ENCODE measurements around the gene PHLDA3. TPM values are rescaled to one million over a fixed set of nuclear protein-coding genes. Genes with fewer than 3 reads are reported as not detected.
"Not testable (repeated sequence)": the region's sequence is repeated elsewhere in the genome, so short reads cannot be mapped to it uniquely, and the experiment has no call there.

Gene PHLDA3
- total RNA-seq, 3 donors from 2014 or later (not counting 1 experiment from before 2014, with no cell fraction given), result 0.63 to 1.7 (median 1.1) TPM

DNA sequence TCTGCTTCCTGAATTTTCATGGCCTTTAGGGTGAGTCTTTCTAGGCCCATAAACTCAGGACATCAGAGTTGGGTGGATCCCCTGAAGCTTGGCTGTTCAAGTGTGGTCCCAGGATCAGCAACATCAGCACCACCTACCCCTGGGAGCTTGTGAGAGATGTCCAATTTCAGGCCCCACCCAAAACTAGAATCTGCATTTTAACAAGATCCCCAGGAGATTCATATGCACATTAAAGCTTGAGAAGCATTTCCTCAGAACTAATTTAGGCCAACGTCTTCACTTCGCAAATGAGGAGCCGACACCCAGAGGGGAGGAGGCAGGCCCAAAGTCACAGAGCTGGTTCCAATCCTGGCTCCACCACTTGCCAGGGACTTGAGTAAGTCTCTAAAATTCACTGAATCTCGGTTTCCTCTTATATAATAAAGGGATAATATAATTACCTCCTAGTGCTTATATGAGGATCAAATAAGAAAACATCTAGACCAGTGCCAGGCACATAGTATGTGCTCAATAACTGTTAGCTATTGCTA, 10.3 kb upstream of the PHLDA3 start:
- intact Hi-C loops (cut with micrococcal nuclease), result no loop called here
- H3K4me1 Mint-ChIP-seq, result peaks cover 12 to 28% of the 10 kb centered on the region in 2 donors
- ATAC-seq (no peak), DNase-seq (no peak)
- peaks cover 19% of the 10 kb centered on the region for H3K4me1 ChIP-seq (ENCODE audit: control insufficient read depth, insufficient read depth, low read length)
- 95% methylated on average over 3 of the region's 4 CpGs for WGBS (ENCODE audit: insufficient coverage)
- H3K27me3 Mint-ChIP-seq (ENCODE audit: low read depth in 2 of 2), result peaks cover 15 to 23% of the 10 kb centered on the region in 2 donors
- no peaks in the 10 kb centered on the region for H3K36me3 Mint-ChIP-seq
- H3K27ac ChIP-seq (ENCODE audit: low read length), result no peak overlapping the region
- no peaks in the 10 kb centered on the region for H3K9me3 ChIP-seq (ENCODE audit: control insufficient read depth, insufficient read depth, low read length)
- H3K9me3 Mint-ChIP-seq, result no peaks in the 10 kb centered on the region
- H3K36me3 ChIP-seq (ENCODE audit: control insufficient read depth, insufficient read depth, low read length), result peaks cover 4% of the 10 kb centered on the region
- H3K27me3 ChIP-seq (ENCODE audit: control insufficient read depth, insufficient read depth, low read length), result peaks cover 9% of the 10 kb centered on the region
- no peak overlapping the region for H3K4me3 ChIP-seq (ENCODE audit: low read length)
- no peak overlapping the region for H3K27ac Mint-ChIP-seq
- TF ChIP-seq, protein P1, sequence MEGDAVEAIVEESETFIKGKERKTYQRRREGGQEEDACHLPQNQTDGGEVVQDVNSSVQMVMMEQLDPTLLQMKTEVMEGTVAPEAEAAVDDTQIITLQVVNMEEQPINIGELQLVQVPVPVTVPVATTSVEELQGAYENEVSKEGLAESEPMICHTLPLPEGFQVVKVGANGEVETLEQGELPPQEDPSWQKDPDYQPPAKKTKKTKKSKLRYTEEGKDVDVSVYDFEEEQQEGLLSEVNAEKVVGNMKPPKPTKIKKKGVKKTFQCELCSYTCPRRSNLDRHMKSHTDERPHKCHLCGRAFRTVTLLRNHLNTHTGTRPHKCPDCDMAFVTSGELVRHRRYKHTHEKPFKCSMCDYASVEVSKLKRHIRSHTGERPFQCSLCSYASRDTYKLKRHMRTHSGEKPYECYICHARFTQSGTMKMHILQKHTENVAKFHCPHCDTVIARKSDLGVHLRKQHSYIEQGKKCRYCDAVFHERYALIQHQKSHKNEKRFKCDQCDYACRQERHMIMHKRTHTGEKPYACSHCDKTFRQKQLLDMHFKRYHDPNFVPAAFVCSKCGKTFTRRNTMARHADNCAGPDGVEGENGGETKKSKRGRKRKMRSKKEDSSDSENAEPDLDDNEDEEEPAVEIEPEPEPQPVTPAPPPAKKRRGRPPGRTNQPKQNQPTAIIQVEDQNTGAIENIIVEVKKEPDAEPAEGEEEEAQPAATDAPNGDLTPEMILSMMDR (IDR thresholded peaks at IDR 0.05), result no peak
- no peak overlapping the region for H3K4me3 Mint-ChIP-seq

DNA sequence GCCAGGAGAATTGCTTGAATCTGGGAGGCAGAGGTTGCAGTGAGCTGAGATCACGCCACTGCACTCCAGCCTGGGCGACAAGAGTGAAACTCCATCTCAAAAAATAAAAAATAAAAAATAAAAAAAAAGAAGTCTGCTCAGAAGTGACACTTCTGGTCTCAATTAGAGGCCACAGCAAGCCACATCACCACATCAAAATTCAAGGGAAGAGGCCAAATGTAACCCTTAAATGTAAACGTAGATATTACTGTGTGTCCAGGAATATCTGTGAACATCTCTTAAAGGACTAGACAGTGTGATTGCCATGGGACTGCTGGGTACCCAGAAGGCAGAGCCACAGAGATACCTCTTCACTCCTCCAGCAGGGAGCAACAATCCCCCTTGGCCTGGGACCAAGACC, 9.7 kb upstream of the PHLDA3 start:
- H3K4me1 ChIP-seq (ENCODE audit: control insufficient read depth, insufficient read depth, low read length), result peaks cover 19% of the 10 kb centered on the region
- H3K27ac Mint-ChIP-seq; H3K27ac ChIP-seq (ENCODE audit: low read length); intact Hi-C loops (cut with micrococcal nuclease); H3K4me3 Mint-ChIP-seq; H3K36me3 ChIP-seq (ENCODE audit: control insufficient read depth, insufficient read depth, low read length); H3K36me3 Mint-ChIP-seq; ATAC-seq; H3K4me3 ChIP-seq (ENCODE audit: low read length); H3K9me3 Mint-ChIP-seq; H3K27me3 ChIP-seq (ENCODE audit: control insufficient read depth, insufficient read depth, low read length); H3K9me3 ChIP-seq (ENCODE audit: control insufficient read depth, insufficient read depth, low read length); DNase-seq: not testable (repeated sequence)
- peaks cover 16 to 29% of the 10 kb centered on the region in 2 donors for H3K27me3 Mint-ChIP-seq (ENCODE audit: low read depth in 2 of 2)
- 86% methylated on average over 3 of the region's 3 CpGs for WGBS (ENCODE audit: insufficient coverage)
- H3K4me1 Mint-ChIP-seq, result peaks cover 12 to 28% of the 10 kb centered on the region in 2 donors

DNA sequence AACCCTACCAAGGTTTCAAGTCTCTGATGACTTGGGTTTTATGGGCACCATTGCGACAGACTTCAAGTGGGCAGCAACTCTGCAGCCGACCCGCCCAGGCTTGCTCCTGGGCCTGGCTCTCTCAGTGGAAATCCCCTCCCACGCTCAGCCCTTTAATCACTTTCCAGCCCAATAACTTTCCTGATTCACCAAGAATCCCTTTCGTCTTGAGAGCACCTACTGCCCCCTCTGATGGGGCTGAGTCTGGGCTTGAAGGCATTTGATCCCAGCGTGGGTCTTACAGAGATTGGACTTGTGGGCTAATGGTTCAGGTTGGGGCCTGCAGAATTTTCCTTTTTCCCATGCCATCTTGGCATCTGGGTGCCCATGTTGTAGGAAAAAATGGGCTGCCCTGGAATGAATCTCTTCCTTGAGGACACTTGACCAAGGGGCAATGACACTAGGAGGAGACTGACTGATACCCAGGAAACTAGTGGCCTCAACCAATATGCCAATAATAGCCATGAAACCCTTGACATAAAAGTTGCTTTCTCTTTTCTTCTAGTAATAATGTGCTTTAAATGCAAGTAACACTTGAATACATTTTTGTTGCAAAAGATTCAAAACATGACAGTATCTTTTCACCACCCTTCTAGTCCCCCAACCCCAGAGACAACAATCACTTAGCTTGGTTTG, 7.8 kb upstream of the PHLDA3 start:
- Mint-ChIP-seq H3K9me3 (no peaks in the 10 kb centered on the region), H3K27ac (no peak overlapping the region), H3K4me1 (peaks cover 9 to 20% of the 10 kb centered on the region in 2 donors), H3K4me3 (no peak overlapping the region), H3K36me3 (no peaks in the 10 kb centered on the region), H3K27me3 (ENCODE audit: low read depth in 2 of 2) (peaks cover 22 to 41% of the 10 kb centered on the region in 2 donors)
- ATAC-seq, result no peak
- Histone ChIP-seq H3K4me1 (ENCODE audit: control insufficient read depth, insufficient read depth, low read length) (peaks cover 14% of the 10 kb centered on the region), H3K27ac (ENCODE audit: low read length) (no peak overlapping the region), H3K36me3 (ENCODE audit: control insufficient read depth, insufficient read depth, low read length) (no peaks in the 10 kb centered on the region), H3K4me3 (ENCODE audit: low read length) (no peak overlapping the region), H3K27me3 (ENCODE audit: control insufficient read depth, insufficient read depth, low read length) (peaks cover 9% of the 10 kb centered on the region), H3K9me3 (ENCODE audit: control insufficient read depth, insufficient read depth, low read length) (no peaks in the 10 kb centered on the region)
- DNase-seq, result no peak
- intact Hi-C loops (cut with micrococcal nuclease), result no loop called here
- TF ChIP-seq, protein P1 (IDR thresholded peaks at IDR 0.05), result no peak
- 87% methylated on average over 6 of the region's 6 CpGs for WGBS (ENCODE audit: insufficient coverage)

DNA sequence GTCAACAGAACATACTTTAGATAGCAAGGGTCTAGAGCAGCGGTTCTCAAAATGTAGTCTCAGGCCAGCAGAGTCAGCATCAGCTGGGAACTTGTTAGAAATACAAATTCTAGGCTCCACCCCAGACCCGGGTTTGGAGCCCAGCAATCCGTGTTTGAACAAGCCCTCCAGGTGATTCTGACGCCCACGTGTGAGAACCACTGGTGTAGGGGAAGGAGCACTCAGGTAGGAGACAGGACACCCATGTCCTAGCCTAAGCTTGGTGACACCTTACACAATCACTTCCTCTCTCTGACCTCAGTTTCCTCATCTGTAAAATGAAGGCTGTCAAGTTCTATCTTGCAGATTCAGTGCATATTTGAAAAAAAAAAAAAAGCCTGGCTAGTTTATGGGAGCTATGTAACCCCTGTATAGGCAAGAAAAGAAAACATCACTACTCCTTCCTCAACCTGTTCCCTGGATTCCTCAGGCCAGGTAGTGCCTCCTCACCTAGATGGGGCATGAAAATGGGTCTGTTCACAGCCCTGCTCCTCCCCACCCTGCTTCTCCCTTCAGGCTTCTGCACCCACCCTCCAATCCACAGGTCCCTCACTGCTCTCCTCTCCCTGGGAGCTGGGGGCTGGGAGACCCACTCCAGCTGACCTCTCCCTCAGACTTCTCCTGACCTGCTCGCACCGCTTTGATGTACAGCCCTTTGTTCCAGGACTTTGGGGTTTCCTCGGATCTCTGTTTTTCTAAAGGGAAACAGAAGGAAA, 7.1 kb upstream of the PHLDA3 start:
- no peak overlapping the region for H3K27ac Mint-ChIP-seq
- H3K27ac ChIP-seq (ENCODE audit: low read length), result no peak overlapping the region
- WGBS (ENCODE audit: insufficient coverage), result 80% methylated on average over 7 of the region's 8 CpGs
- no peak overlapping the region for H3K4me3 Mint-ChIP-seq
- H3K27me3 ChIP-seq (ENCODE audit: control insufficient read depth, insufficient read depth, low read length), result peaks cover 4% of the 10 kb centered on the region
- TF ChIP-seq, protein P1 (IDR thresholded peaks at IDR 0.05), result no peak
- H3K36me3 ChIP-seq (ENCODE audit: control insufficient read depth, insufficient read depth, low read length), result no peaks in the 10 kb centered on the region
- H3K27me3 Mint-ChIP-seq (ENCODE audit: low read depth in 2 of 2), result peaks cover 27 to 44% of the 10 kb centered on the region in 2 donors
- peaks cover 7% of the 10 kb centered on the region for H3K4me1 ChIP-seq (ENCODE audit: control insufficient read depth, insufficient read depth, low read length)
- no peak for ATAC-seq
- H3K9me3 Mint-ChIP-seq, result no peaks in the 10 kb centered on the region
- H3K9me3 ChIP-seq (ENCODE audit: control insufficient read depth, insufficient read depth, low read length), result no peaks in the 10 kb centered on the region
- DNase-seq, result no peak
- intact Hi-C loops (cut with micrococcal nuclease), result no loop called here
- H3K4me1 Mint-ChIP-seq, result peaks cover 4 to 13% of the 10 kb centered on the region in 2 donors
- no peaks in the 10 kb centered on the region for H3K36me3 Mint-ChIP-seq
- no peak overlapping the region for H3K4me3 ChIP-seq (ENCODE audit: low read length)
